Superior temporal gyrus (tissue), 1 donor: ENCODE data around the gene TBCCD1.
"Not testable (repeated sequence)": the region's sequence is repeated elsewhere in the genome, so short reads cannot be mapped to it uniquely, and the experiment has no call there.

Source experiments
- DNase-seq: peaks from one replicate; pipeline ENCODE4 v3.0.0-alpha.2; 2016; ENCODE audit errors: extremely low spot score

The TBCCD1 gene

DNA sequence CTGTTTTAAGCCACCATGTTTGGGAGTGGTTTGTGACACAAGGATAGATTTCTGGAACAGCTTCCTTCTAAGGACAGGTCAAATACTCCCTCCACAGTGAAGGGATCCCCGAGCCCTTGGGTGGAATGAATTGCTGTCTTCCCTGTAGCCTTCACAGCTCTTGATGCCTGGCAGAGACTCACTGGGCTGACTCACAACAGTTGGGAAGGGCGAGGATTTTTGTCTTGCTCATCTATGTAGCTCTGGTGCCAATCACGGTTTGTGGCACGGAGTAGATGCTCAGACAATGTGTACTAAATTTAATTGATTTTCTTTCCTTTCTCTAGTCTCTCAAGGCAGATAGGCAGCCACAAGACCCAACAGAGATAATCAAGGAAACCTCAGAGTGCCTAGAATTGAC, 49.9 kb downstream of the TBCCD1 start:
- DNase-seq = no peak

DNA sequence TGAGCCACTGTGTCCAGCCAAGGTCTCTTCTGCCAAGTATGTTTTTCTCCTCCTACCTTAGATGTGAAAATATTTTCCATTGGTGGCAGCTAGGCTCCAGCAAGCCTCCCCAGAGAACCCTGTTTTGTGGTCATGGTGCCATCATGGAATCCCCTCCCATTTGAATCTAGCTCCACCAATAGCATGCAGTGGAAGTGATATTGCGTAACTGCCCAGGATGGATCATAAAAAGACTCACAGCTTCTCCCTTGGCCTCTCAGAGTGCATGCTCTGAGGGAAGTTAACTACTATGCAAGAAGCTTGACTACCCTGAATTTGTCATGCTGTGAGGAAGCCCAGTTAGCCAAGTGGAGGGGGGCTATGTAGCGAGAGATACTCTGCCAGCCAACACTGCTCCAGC, 50.5 kb downstream of the TBCCD1 start:
- no peak for DNase-seq

DNA sequence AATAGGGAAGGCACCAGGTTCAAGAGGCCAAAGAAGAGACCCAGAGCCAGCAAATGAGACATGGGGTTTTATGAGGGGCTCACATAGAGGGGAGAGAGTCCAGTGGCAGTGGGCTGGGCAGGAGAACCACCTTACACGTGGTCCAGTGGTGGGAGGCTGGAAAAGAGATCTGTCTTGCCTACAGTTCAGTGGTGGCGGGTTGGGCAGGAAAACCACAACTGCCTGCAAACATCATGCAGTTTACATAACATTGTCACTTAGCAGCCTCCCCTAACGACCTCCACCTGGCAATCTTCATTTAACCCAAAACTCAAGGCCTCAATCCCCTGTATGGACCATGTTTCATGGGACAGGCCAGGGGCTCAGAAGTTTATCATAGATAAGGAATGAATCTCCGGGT, 52.0 kb downstream of the TBCCD1 start:
- DNase-seq = no peak

DNA sequence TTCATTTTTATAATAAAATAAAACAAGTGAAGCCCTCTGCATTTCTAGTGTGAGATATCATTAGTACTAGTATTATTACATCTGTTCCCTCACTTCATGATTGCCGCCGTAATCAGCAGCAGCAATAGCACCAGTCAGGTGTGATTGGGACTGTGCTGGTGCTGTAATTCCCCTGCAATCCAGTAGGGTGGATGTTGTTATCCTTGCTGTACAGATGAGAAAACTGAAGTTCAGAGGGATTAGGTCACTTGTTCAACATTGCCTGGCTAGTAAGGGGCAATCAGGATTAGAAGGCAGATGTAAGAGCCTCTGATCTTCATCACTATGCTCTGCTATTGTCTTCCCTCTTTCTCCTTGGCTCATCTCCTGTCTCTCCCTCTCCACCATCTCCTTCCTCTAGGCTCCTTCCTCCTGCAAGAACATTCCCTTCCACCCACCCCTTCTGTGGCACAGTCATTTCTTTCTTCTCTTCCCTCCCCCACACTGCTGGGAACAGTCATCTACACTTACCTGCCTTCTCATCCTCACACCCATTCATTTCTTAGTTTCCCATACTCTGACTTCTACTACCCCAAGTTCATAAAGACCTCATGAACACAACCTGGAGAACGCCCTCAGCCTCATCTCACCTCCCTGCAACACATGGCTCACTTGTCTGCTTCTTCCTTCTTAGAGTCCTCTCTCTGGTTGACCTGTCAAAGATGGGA, 52.7 kb downstream of the TBCCD1 start:
- DNase-seq = no peak

GRCh38 chr3:186513386-186513785, 53.8 kb downstream of the TBCCD1 start:
- no peak for DNase-seq

- no peak for DNase-seq
Measured at GRCh38 chr3:186512570-186513302, 54.4 kb downstream of the TBCCD1 start.

DNA sequence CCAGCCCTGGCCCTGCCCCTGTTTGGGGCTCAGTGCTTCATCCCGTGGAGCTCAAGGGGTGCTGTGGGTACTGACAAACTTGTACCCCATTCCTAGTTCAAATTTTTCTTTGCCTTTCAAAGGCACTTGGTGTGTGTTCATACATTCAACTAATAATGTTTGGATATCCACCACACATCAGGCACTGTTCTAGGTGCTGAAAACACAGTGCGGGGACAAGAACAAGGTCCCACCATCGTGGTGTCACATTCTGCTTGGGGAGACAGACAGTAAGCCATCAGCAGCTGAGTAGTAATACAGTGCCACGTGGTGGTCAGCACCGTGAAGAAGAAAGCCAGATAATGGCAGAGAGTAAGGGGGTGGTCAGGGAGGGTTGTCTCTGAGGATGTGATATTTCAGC, 55.4 kb downstream of the TBCCD1 start:
- no peak for DNase-seq

DNA sequence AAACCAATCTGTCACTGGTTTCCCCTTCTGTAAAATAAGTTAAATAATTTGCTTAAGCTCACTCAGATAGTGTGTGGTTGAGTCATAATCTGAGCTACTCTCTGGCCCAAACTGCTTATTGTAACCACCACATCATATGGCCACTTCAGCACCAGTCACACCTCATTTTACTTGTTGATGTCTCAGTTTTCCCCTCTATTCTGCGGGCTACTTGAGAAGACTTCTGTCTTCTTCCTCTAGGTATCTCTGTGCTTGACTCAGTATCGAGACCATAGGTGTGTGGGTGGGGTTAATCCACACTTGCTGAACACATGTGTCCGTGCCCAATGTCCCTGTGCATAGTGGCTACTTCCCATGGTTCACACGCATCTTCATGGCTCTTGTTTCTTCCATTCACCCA, 55.9 kb downstream of the TBCCD1 start:
- DNase-seq = no peak

GRCh38 chr3:186510374-186511079, 56.6 kb downstream of the TBCCD1 start:
- no peak for DNase-seq

- no peak for DNase-seq
Measured at GRCh38 chr3:186509423-186509822, 57.7 kb downstream of the TBCCD1 start.

DNA sequence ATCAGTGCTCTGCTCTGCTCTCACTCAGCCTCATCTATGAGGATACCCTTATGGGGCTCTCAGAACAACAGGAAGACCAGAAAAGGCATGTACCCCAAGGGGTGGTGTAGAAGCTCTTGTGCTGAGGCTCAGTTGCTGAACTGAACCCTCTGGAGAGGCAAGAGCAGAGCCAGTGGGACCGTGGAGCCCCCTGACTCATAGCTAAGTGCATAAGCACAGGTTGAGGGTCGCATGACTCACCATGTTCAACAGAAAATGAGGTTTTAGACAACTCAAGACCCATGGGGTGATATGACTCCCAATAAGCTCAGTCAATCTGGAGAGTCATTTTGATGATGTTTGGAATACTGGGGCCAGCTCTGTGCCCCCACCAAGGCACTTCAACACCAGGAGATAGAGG, 60.3 kb downstream of the TBCCD1 start:
- no peak for DNase-seq

DNA sequence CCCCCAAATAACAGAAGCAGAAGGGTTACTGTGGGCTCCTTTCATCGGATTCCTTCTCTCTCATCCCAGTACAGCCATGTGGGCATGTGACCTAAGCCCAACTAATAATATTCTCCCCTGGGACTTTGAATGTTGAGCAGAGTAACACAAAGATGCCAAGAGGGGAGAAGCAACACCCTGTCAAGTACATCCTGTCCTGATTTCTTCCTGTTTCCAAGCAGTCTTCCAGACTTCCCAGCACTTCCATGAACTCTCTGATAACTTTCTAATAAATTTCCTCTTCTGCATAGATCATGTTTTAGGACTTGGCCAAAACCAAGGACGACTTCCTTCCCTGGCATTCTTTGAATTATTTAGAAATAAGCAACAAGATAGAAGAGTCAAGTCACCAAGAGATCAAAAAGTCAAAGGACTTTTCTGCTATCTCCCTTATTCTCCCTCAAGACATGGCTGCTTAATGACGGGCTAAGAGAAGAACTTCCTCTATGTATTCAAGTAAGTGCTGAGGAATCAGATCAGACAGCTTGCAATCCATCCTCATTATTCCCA, 60.9 kb downstream of the TBCCD1 start:
- DNase-seq = no peak

DNA sequence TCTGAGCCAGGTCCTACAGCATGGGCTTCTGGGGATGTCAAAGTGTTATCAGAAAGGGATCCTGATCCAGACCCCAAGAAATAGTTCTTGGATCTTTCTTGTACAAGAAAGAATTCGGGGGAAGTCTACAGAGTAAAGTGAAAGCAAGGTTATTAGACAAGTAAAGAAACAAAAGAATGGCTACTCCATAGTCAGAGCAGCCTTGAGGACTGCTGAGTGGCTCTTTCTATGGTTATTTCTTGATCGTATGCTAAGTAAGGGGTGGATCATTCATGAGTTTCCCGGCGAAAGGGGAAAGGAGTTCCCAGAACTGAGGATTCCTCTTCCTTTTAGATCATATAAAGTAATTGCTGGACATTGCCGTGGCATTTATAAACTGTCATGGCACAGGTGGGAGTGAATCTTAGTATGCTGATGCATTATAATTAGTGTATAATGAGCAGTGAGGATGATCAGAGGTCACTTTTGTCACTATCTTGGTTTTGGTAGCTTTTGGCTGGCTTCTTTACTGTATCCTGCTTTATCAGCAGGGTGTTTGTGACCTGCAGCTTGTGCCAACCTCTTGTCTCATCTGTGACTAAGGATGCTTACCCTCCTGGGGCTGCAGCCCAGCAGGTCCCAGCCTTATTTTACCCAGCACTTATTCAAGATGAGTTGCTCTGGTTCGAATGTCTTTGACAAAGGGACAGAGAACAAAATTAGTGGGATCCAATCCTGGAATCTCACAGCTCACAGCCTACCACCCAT, 64.0 kb downstream of the TBCCD1 start:
- DNase-seq = no peak

DNA sequence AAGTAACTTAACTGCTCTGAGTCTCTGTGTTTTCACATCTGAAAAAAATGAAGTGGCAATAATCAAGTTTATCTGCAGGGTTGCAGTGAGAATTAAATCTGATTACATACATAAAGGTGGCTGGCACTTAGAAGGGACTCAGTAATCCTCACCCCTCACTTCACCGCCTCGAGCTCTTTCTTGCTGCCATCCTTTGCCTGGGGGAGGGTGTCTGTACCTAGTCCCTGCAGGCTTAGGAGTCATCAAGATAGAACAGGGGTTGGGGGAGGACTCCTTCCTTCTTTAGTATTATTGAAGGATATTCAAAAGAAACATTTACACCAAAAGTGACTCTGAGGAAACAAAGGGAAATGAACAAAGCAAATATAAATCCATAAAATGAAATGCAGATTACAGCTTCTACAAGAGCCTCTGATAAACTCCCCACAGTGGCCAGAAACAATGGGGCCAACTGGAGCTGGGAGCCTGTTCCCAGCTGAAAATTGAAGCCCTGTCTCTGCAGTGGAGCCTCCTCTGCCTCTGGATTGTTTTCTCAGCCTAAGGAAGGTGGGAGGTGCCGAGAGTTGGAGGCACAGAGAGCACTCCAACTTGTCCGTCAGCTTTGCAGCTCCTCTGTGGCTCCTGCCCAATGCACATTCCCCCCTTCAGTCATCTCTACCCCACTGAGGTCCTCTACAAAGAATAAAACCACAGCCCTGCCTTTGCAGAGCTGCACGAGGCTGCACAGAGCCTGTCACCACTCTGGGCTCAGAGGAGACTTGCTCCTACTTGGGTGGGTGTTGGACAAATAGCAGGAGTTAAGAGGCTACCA, 64.8 kb downstream of the TBCCD1 start:
- no peak for DNase-seq

- not testable (repeated sequence) for DNase-seq
Measured at GRCh38 chr3:186499949-186500348, 67.2 kb downstream of the TBCCD1 start.

DNA sequence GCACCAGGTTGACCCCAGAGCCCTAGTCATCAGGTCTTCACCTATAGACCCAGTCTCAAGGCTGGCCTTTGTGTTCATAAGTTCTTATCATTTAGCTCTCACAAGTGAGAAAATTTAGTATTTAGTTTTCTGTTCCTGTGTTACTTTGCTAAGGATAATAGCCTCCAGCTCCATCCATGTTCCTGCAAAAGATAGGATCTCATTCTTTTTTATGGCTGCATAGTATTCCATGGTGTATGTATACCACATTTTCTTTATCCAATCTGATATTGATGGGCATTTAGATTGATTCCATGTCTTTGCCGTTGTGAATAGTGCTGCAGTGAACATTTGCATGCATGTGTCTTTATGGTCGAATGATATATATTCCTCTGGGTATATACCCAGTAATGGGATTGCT, 69.1 kb downstream of the TBCCD1 start:
- not testable (repeated sequence) for DNase-seq

- DNase-seq = no peak
Measured at GRCh38 chr3:186497608-186498007, 69.5 kb downstream of the TBCCD1 start.

- DNase-seq = no peak
Measured at GRCh38 chr3:186496635-186497034, 70.5 kb downstream of the TBCCD1 start.
